HG02870 (cell line): ENCODE data around the gene ARL8A.
"Not testable (repeated sequence)": the region's sequence is repeated elsewhere in the genome, so short reads cannot be mapped to it uniquely, and the experiment has no call there.

ENCODE experiments used
- ATAC-seq: cut with Tn5 transposase; IDR thresholded peaks from one replicate; pipeline ENCODE4 v1.9.1; 2021; ENCODE audit warnings: mild to moderate bottlenecking, moderate library complexity; ENCODE audit not compliant: unreplicated experiment

Gene ARL8A

GRCh38 chr1:202143011-202143767 is 1.3 kb downstream of the ARL8A start:
- ATAC-seq, result peak; percentile 19

GRCh38 chr1:202141468-202141867 is 3.1 kb downstream of the ARL8A start:
- not testable (repeated sequence) for ATAC-seq

GRCh38 chr1:202140833-202141232 is 3.7 kb downstream of the ARL8A start:
- no peak for ATAC-seq

- ATAC-seq, result no peak
These were observed 9.3 kb downstream of the ARL8A start for GRCh38 chr1:202135221-202135721.

- no peak for ATAC-seq
These were observed 9.8 kb downstream of the ARL8A start for GRCh38 chr1:202134645-202135172.

GRCh38 chr1:202133989-202134388 is 10.5 kb downstream of the ARL8A start:
- ATAC-seq, result no peak

- ATAC-seq, result no peak
These were observed 11.0 kb downstream of the ARL8A start for GRCh38 chr1:202133496-202133895.

GRCh38 chr1:202133001-202133400 is 11.5 kb downstream of the ARL8A start:
- no peak for ATAC-seq

GRCh38 chr1:202131956-202132821 is 12.3 kb downstream of the ARL8A start:
- no peak for ATAC-seq

GRCh38 chr1:202130816-202131522 is 13.6 kb downstream of the ARL8A start:
- no peak for ATAC-seq

GRCh38 chr1:202130297-202130721 is 14.2 kb downstream of the ARL8A start:
- no peak for ATAC-seq

GRCh38 chr1:202129453-202130296 is 14.9 kb downstream of the ARL8A start:
- ATAC-seq, result no peak

GRCh38 chr1:202127836-202128622 is 16.5 kb downstream of the ARL8A start:
- no peak for ATAC-seq

- no peak for ATAC-seq
These were observed 17.5 kb downstream of the ARL8A start for GRCh38 chr1:202127061-202127460.

GRCh38 chr1:202126426-202126825 is 18.1 kb downstream of the ARL8A start:
- no peak for ATAC-seq

GRCh38 chr1:202125611-202126010 is 18.9 kb downstream of the ARL8A start:
- ATAC-seq, result no peak

GRCh38 chr1:202124142-202124541 is 20.4 kb downstream of the ARL8A start:
- no peak for ATAC-seq

GRCh38 chr1:202123336-202123813 is 21.2 kb downstream of the ARL8A start:
- ATAC-seq, result no peak
